Measurements from ENCODE around the gene ELL. TPM values are rescaled to one million over a fixed set of nuclear protein-coding genes. Genes with fewer than 3 reads are reported as not detected.
A peak's percentile ranks its signal among the peaks of the same experiment; 100 is the strongest.

Gene ELL
- total RNA-seq, 2 experiments from 2014 or later, result 14.1 TPM

DNA sequence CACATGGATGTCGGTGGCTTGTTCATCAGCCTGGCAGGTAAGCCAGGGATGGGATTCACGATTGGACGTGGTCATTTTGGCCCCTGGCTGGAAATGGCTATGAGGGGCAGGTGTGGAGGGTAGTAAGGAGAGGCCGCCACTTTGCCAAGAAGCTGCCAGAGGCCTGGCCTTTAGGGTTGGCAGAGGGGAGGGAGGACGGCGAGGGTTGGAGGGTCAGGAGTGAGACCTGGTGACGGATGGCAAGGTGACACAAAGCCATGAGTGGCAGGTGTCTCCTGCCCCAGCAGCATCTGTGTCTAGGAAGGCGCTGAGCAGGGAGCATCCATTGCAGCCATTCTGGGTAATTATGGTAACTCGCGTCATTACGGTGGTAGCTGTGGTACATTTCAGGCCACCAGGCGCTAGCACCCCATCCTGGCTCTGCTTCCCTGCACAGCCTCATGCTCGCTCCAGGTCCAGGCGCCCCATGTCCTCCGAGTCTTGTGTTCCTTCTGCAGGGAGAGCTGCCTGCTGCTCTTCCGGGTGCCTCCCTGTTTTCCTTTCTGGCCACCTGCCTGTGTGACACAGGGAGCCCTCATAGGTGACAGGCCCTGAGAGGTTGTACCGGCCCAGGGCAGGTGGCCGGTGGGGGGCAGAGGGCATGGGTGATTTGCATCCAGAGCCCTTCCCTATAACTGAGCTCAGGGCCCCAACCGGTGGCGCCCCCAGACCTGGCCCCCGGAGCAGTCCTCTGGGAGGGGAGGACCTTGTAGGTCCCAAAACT, 98.4 kb downstream of the ELL start:
- Mint-ChIP-seq H3K4me3 (no peak overlapping the region), H3K4me1 (ENCODE audit: low read depth) (peaks cover 43% of the 10 kb centered on the region), H3K27me3 (ENCODE audit: low read depth) (peaks cover 2% of the 10 kb centered on the region), H3K36me3 (ENCODE audit: low read depth) (peaks cover 2% of the 10 kb centered on the region), H3K27ac (no peak overlapping the region), H3K9me3 (no peaks in the 10 kb centered on the region)
- DNase-seq, result peak; percentile 4
- CTCF ChIA-PET, result interaction anchor here (0.9 kb wide), 1 partner anchor 9 kb away, joined by 3 read pairs; no protein-coding TSS in a partner anchor
- intact Hi-C loops (cut with micrococcal nuclease), result no loop called here

DNA sequence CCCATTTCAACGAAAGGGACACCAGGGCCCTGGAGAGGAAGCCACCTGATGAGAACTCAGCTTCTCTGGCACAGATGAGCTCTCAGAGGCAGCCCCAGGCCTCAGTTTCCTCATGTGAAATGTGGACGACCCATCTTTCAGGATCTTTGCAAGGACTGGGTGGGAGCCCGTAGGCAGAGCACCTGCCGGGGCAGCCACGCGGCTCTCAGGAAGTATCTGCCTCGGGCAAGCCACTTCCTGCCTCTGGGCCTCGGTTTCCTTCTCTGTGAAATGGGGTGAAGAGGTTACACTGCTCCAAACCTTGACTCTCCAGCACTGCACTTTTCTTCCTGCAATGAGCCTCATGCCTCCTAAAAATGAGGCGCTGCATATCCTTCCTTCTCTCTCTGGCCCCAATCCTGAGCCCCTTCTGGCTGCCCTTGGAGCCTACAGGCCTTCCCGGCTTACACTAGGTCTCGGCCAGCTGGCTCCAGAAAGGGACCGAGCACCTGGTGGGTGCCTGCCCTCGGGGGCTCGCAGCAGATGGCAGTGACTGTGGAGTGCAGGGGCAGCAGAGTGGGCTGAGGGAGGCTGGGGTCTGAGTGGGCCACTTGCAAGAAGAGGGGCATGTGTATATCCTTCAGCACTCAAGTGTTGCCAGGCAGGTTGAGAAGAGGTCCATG, 99.2 kb downstream of the ELL start:
- peak overlapping the region; percentile 31 for H3K27ac Mint-ChIP-seq
- H3K36me3 Mint-ChIP-seq (ENCODE audit: low read depth), result peaks cover 2% of the 10 kb centered on the region
- CTCF ChIA-PET, result interaction anchor here (1.2 to 1.4 kb wide), 2 partner anchors 9 to 143 kb away, joined by 5 to 6 read pairs; no protein-coding TSS in a partner anchor
- peaks cover 51% of the 10 kb centered on the region for H3K4me1 Mint-ChIP-seq (ENCODE audit: low read depth)
- H3K4me3 Mint-ChIP-seq, result peak overlapping the region; percentile 82
- no peaks in the 10 kb centered on the region for H3K9me3 Mint-ChIP-seq
- H3K27me3 Mint-ChIP-seq (ENCODE audit: low read depth), result peaks cover 9% of the 10 kb centered on the region
- DNase-seq, result peak; percentile 49
- intact Hi-C loops (cut with micrococcal nuclease), result no loop called here

DNA sequence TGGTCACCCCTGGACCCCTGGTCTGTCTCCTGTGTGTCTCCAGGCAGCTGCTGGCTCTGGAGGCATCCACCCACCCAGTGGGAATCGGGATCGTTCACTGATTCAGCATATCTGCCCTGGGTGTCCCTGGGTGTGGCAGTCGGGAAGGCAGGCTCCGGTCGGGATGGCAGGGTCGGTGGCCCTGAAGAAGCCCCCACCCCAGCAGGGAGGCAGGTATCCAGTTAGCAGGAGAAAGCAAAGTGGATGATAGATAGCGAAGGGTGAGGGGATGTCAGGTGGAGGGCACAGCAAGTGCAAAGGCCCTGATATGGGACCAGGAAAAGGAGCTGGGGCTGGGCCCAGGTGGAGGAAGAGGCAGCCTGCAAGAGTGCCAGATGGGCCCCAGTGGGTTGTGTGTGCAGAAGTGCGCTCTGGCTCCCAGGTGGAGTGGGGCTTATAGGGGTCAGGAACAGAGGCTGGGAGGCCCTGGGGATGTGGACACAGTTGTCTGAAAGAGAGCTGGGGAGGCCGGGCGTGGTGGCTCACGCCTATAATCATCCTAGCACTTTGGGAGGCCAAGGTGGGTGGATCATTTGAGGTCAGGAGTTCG, 100.4 kb downstream of the ELL start:
- intact Hi-C loops (cut with micrococcal nuclease), result no loop called here
- Mint-ChIP-seq H3K9me3 (no peaks in the 10 kb centered on the region), H3K27ac (peak overlapping the region; percentile 31), H3K4me3 (peak overlapping the region; percentile 82), H3K27me3 (ENCODE audit: low read depth) (peaks cover 16% of the 10 kb centered on the region), H3K4me1 (ENCODE audit: low read depth) (peaks cover 60% of the 10 kb centered on the region), H3K36me3 (ENCODE audit: low read depth) (peaks cover 2% of the 10 kb centered on the region)
- CTCF ChIA-PET, result interaction anchor here (1.0 to 1.4 kb wide), 3 partner anchors 8 to 142 kb away, joined by 3 to 6 read pairs (median 5); no protein-coding TSS in a partner anchor
- DNase-seq, result no peak

DNA sequence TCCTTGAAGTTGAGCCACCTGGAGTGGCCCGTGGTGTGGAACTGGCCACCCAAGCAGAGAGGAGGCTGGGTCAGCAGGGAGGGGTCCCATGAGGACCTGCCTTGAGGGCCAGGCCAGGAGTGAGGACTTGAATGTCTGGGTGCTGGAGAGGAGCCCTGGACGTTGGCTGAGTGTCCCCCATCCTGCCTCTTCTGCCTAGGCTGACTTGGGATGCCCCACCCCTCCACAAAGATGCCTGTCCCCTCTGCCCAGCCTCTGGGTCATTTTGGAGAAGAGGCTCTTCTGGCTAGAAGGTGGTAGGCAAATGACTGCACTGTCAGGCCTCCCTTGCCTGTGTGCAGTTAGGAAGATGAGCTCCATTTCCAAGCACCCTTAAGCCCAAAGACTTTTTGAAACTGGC, 100.9 kb downstream of the ELL start:
- peak overlapping the region; percentile 82 for H3K4me3 Mint-ChIP-seq

GRCh38 chr19:18419699-18420460, 102.0 kb downstream of the ELL start:
- CTCF ChIA-PET, result interaction anchor here (0.7 to 2.8 kb wide), 6 partner anchors 9 to 152 kb away, joined by 3 to 16 read pairs (median 4); partner anchors contain the start of gene UBA52
- Mint-ChIP-seq H3K36me3 (ENCODE audit: low read depth) (peaks cover 2% of the 10 kb centered on the region), H3K4me3 (peak overlapping the region; percentile 82), H3K4me1 (ENCODE audit: low read depth) (peaks cover 69% of the 10 kb centered on the region), H3K27me3 (ENCODE audit: low read depth) (peaks cover 27% of the 10 kb centered on the region), H3K9me3 (no peaks in the 10 kb centered on the region), H3K27ac (peak overlapping the region; percentile 56)
- DNase-seq, result peak; percentile 49
- intact Hi-C loops (cut with micrococcal nuclease), result loop anchor here (2.0 to 5.0 kb wide), 2 partner anchors 128 to 141 kb away; no protein-coding TSS in a partner anchor

More for the DNA sequence above, 100.9 kb downstream of the ELL start:
- peaks cover 21% of the 10 kb centered on the region for H3K27me3 Mint-ChIP-seq (ENCODE audit: low read depth)
- CTCF ChIA-PET, result interaction anchor here (1.0 to 2.8 kb wide), 2 partner anchors 10 to 32 kb away, joined by 3 to 16 read pairs; no protein-coding TSS in a partner anchor
- H3K9me3 Mint-ChIP-seq, result no peaks in the 10 kb centered on the region
- H3K36me3 Mint-ChIP-seq (ENCODE audit: low read depth), result peaks cover 2% of the 10 kb centered on the region
- H3K27ac Mint-ChIP-seq, result no peak overlapping the region
- intact Hi-C loops (cut with micrococcal nuclease), result no loop called here
- DNase-seq, result no peak
- peaks cover 64% of the 10 kb centered on the region for H3K4me1 Mint-ChIP-seq (ENCODE audit: low read depth)

GRCh38 chr19:18419195-18419698, 102.6 kb downstream of the ELL start, which contains the start of gene SSBP4:
TSS of gene SSBP4 (plus strand) at chr19:18419398. CDS start at chr19:18419649, 251 bp downstream.
- intact Hi-C loops (cut with micrococcal nuclease), result loop anchor here (2.0 to 5.0 kb wide), 2 partner anchors 127 to 140 kb away; no protein-coding TSS in a partner anchor
- H3K36me3 Mint-ChIP-seq (ENCODE audit: low read depth), result peaks cover 2% of the 10 kb centered on the region
- CTCF ChIA-PET, result interaction anchor here (0.7 to 2.8 kb wide), 7 partner anchors 9 to 153 kb away, joined by 3 to 16 read pairs (median 4); partner anchors contain the start of gene UBA52
- peaks cover 32% of the 10 kb centered on the region for H3K27me3 Mint-ChIP-seq (ENCODE audit: low read depth)
- H3K9me3 Mint-ChIP-seq, result no peaks in the 10 kb centered on the region
- H3K4me1 Mint-ChIP-seq (ENCODE audit: low read depth), result peaks cover 73% of the 10 kb centered on the region
- H3K27ac Mint-ChIP-seq, result peak within 1 kb of the TSS; percentile 56
- peak; percentile 64 for DNase-seq
- peak within 1 kb of the TSS; percentile 82 for H3K4me3 Mint-ChIP-seq

DNA sequence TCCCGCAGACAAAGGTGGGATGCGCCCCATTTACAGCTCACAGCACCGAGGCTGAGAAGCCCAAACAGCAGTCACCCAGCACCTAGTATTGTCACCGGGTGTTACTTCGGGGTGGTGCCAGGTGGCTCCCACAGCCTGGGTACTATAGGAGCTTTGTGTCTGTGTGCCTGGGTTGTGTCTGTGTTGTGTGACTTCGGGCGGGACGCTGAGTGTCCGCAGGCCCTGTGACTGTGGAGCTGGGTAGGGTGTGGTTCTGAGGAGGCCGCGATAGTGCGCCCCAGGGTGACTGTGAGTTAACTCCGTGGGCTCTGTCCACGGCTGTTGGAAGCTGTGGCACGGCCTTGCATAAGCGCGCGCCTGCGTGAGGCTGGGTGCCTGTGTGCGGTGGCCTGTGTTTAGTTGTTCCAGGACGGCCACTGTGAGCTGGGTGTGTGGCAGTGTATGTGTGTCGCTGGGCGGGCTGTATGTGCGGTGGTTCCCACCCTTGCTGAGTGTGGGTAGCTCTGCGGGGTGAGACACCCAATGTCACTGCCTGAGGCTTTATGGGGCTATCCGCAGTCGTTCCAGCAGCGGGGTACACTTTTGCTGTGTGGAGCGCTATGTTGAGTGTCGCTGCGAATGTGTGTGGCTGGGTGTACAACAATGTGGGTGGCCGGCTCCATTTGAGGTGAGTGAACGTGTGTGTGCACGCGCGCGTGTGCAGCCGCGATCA, 103.2 kb downstream of the ELL start:
- Mint-ChIP-seq H3K27me3 (ENCODE audit: low read depth) (peaks cover 32% of the 10 kb centered on the region), H3K9me3 (no peaks in the 10 kb centered on the region), H3K27ac (no peak overlapping the region), H3K4me1 (ENCODE audit: low read depth) (peaks cover 71% of the 10 kb centered on the region), H3K4me3 (peak overlapping the region; percentile 71), H3K36me3 (ENCODE audit: low read depth) (peaks cover 2% of the 10 kb centered on the region)
- CTCF ChIA-PET, result interaction anchor here (0.7 to 2.8 kb wide), 7 partner anchors 9 to 153 kb away, joined by 3 to 16 read pairs (median 4); partner anchors contain the start of gene UBA52
- DNase-seq, result no peak
- intact Hi-C loops (cut with micrococcal nuclease), result loop anchor here (2.0 to 5.0 kb wide), 2 partner anchors 126 to 140 kb away; no protein-coding TSS in a partner anchor

GRCh38 chr19:18418029-18418482, 103.8 kb downstream of the ELL start:
- DNase-seq, result no peak
- Mint-ChIP-seq H3K27ac (no peak overlapping the region), H3K4me1 (ENCODE audit: low read depth) (peaks cover 68% of the 10 kb centered on the region), H3K9me3 (no peaks in the 10 kb centered on the region), H3K27me3 (ENCODE audit: low read depth) (peaks cover 33% of the 10 kb centered on the region), H3K36me3 (ENCODE audit: low read depth) (peaks cover 2% of the 10 kb centered on the region), H3K4me3 (peak overlapping the region; percentile 71)
- CTCF ChIA-PET, result interaction anchor here (0.8 to 2.8 kb wide), 3 partner anchors 27 to 139 kb away, joined by 3 to 16 read pairs (median 10); no protein-coding TSS in a partner anchor
- intact Hi-C loops (cut with micrococcal nuclease), result loop anchor here (2.0 to 5.0 kb wide), 2 partner anchors 126 to 139 kb away; no protein-coding TSS in a partner anchor

GRCh38 chr19:18417250-18418028, 104.4 kb downstream of the ELL start:
- H3K27ac Mint-ChIP-seq, result no peak overlapping the region
- peak overlapping the region; percentile 71 for H3K4me3 Mint-ChIP-seq
- no peaks in the 10 kb centered on the region for H3K9me3 Mint-ChIP-seq
- CTCF ChIA-PET, result interaction anchor here (0.7 to 2.6 kb wide), 6 partner anchors 27 to 165 kb away, joined by 3 to 10 read pairs (median 4); partner anchors contain the start of gene GDF15
- H3K36me3 Mint-ChIP-seq (ENCODE audit: low read depth), result peaks cover 1% of the 10 kb centered on the region
- H3K27me3 Mint-ChIP-seq (ENCODE audit: low read depth), result peaks cover 39% of the 10 kb centered on the region
- intact Hi-C loops (cut with micrococcal nuclease), result loop anchor here (2.0 to 5.0 kb wide), 2 partner anchors 125 to 139 kb away; no protein-coding TSS in a partner anchor
- DNase-seq, result peak; percentile 52
- H3K4me1 Mint-ChIP-seq (ENCODE audit: low read depth), result peaks cover 62% of the 10 kb centered on the region

GRCh38 chr19:18416778-18417249, 105.1 kb downstream of the ELL start:
- CTCF ChIA-PET, result interaction anchor here (0.7 to 2.6 kb wide), 6 partner anchors 28 to 165 kb away, joined by 3 to 10 read pairs (median 4); partner anchors contain the start of gene GDF15
- Mint-ChIP-seq H3K27me3 (ENCODE audit: low read depth) (peaks cover 40% of the 10 kb centered on the region), H3K9me3 (no peaks in the 10 kb centered on the region), H3K4me1 (ENCODE audit: low read depth) (peaks cover 58% of the 10 kb centered on the region), H3K4me3 (peak overlapping the region; percentile 70), H3K27ac (no peak overlapping the region), H3K36me3 (ENCODE audit: low read depth) (no peaks in the 10 kb centered on the region)
- intact Hi-C loops (cut with micrococcal nuclease), result loop anchor here (5.0 kb wide), 1 partner anchor 125 kb away; no protein-coding TSS in a partner anchor
- DNase-seq, result peak; percentile 68
